NCI-H2171 (cell line): ENCODE results near the gene RUNX2.

Experiments used
- DNase-seq: peaks from one replicate; lab custom pipeline; 2025; lab: John Stamatoyannopoulos, UW

RUNX2 gene

DNA sequence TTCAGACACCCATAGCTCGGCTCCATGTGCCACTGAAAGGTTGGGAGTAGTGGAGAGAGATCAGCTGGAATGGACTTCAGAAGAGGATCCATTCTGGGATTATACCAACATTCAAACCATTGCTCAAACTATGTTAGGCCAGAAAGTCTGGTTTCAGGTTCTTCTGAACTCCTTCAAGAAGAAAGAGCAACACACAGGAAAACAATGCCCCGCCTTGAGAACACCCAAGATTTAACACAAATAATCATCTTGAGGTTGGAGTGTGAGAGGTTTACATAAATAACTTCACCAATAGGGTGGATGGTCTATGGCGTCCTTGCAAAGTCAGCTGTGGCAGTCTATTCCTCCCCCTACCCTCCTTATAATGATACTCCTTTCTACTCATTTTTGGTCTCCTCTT, 261.2 kb downstream of the RUNX2 start:
- no peak for DNase-seq

GRCh38 chr6:45590226-45590625, 262.1 kb downstream of the RUNX2 start:
- DNase-seq, result no peak

GRCh38 chr6:45590696-45591184, 262.6 kb downstream of the RUNX2 start:
- no peak for DNase-seq

DNA sequence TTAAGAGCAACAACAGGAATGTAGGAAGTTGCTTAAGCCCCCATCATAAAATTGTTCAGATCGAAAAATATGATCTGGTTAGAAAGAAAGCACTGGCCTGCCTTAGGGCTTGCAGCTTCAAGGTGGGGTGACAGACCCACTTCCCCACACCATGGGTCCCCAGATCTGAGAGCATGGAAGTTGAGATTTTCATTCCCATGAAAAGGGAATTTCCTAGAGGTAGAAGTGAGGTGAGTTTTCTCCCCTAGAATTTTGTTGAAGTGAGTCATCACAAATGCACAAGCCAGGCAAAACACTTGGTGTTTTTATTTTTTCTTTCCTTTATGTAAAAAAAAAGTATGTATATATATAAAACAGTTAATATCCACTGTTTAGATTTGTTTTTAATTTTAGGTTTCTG, 263.2 kb downstream of the RUNX2 start:
- DNase-seq, result no peak

DNA sequence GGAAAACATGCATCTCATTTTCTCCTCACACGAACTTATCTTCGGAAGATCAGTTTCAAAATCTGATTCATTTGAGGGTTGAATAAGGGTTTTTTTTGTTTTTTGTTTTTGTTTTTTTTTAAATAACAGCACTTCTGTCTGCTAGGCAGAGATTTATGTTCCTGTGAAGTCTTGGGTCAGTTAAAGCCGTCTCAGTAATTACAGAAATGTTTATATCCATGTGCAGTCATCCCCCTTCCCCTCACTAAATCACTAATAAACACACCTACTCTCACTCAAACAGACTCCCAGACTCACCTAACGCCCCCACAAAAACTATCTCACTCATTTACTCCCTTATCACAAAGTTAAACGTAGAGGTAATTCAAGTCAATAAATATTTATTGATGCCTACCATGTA, 263.8 kb downstream of the RUNX2 start:
- DNase-seq, result no peak

- DNase-seq, result no peak
Observed at GRCh38 chr6:45592991-45593390, 264.9 kb downstream of the RUNX2 start.

DNA sequence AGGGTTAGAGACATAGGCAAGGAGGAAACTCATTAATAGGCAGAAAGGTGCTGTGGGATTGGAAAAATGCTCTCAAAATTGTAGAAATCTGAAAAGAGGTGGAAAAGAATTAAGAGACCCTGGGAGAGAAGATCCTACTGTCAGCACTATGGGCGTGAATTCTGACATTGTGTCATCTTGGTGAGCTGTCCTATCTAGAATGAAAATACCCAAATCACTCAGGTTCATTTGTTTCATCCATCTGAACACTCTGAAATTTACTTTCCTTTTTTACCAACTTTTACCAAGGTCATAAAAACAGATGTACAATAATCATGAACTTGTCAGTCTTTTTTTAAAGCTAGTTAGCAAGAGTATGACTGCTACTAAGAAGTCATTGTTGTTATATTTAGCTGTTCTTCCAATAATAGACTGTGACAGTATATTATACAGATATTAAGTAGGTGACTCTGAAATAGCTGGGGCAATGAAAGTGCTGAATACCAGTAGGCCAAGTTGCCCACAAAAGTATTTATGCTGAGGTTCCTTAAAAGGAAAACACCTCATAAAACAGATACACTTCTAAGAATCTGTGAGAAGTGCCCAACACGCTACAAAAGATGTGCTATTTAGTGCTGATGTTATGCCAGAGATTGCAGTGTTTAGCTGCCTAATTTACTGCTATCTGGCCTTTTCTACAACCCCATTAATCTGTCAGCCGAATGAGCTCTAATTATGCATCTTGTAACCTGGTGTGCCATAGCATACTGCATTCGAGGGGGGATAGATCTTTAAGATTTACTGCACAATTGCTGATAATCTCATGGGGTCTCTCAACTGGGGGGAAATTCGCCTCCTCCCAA, 267.1 kb downstream of the RUNX2 start:
- no peak for DNase-seq

GRCh38 chr6:45597424-45597823, 269.3 kb downstream of the RUNX2 start:
- no peak for DNase-seq

- DNase-seq, result no peak
Observed at GRCh38 chr6:45599053-45599452, 270.9 kb downstream of the RUNX2 start.

DNA sequence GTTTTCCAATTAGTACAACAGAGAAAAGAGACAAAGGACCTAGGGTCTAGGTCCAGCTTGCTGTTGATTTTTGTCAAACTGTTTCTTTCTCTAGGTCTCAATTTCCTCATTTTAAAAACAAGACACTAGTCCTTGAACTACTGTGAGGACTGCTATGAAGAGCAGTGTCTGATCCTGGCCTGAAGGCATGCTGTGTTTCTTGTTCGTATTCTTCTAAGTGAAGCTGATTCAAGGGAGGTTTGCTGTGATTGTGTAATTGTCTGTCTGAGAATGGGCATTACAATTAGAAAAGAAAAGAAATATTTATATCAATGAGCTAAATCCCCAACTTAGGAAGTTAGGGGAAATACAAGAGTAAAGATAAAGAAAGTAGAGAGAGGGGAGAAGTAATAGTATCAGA, 277.8 kb downstream of the RUNX2 start:
- DNase-seq, result no peak

- DNase-seq, result no peak
Observed at GRCh38 chr6:45606831-45607400, 278.8 kb downstream of the RUNX2 start.

- no peak for DNase-seq
Observed at GRCh38 chr6:45607798-45608197, 279.7 kb downstream of the RUNX2 start.

DNA sequence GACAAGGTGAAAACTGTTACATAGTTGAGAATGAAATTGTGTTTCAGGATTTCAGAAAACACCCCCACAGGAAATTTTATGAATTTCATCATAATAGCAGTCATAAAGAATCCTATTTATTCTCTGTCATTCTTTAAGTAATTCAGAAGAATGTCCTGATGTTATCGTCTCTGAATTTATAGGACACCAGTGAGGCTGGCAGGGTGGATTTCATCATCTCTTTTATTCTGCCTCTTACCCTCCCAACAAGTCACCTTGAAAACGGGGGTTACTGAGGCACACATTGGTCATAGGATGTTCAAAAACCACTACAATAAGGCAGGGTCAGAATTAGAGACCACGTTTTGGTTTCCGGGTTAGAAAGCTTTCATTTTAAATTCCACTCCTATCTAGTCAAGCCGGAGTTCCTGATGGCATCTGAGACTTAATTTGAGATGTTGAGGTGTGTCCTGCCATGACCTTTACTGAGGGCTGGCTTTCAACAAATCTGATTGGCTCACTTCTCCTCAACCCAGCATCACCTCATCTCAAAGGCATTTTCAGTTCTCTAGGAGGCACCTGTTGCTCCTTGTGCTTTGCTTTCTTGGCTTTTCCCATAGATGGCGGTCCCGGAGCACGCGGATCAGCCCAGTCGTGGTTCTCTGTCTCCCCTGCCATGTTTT, 280.3 kb downstream of the RUNX2 start:
- DNase-seq, result no peak

GRCh38 chr6:45609141-45609638, 281.1 kb downstream of the RUNX2 start:
- no peak for DNase-seq

- DNase-seq, result no peak
Observed at GRCh38 chr6:45610374-45610773, 282.2 kb downstream of the RUNX2 start.

GRCh38 chr6:45610832-45611231, 282.7 kb downstream of the RUNX2 start:
- DNase-seq, result no peak

GRCh38 chr6:45611491-45611890, 283.4 kb downstream of the RUNX2 start:
- no peak for DNase-seq

DNA sequence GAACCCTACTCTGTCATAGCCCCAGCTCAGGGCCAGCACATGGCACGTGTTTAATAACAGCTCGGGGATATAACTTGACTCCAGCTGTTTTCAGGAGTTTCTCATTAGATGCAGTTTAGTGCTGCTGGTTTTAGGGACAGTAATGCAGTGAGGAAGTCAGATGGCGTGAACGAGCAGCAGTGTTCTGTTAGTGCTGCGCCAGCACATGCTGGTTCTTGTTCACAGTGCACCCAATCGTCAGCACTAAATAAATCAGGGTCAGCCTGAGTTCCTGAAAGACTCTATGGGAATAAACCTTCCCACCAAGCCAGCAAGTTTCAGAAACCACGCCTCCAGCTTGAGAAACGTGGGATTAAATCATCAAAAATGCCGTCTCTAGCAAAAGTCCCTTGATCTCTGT, 285.5 kb downstream of the RUNX2 start:
- DNase-seq, result no peak

- no peak for DNase-seq
Observed at GRCh38 chr6:45614488-45615285, 286.6 kb downstream of the RUNX2 start.

DNA sequence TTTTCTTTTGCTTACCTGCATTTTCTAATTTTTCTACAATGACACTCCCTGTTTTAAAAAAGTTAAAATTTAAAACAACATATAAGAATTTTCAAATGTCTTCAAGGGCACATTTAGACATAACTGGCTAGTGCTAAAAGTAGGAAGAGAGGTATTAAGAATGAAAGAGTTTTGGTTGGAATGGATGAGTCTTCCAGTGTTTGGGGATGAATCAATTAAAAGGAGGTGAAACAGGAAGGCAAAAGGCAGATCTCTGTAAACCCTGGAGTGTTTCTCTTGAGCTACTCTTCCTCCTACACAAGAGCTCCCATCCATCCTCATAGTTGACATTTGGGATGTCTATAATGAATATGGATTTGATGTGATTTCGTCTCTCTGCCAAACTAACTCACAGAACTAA, 288.1 kb downstream of the RUNX2 start:
- no peak for DNase-seq

GRCh38 chr6:45617441-45617840, 289.3 kb downstream of the RUNX2 start:
- no peak for DNase-seq

GRCh38 chr6:45618259-45618658, 290.1 kb downstream of the RUNX2 start:
- DNase-seq, result no peak
